ENCODE results near the gene NQO2. TPM values are rescaled to one million over a fixed set of nuclear protein-coding genes. Genes with fewer than 3 reads are reported as not detected.

The NQO2 gene
- polyA plus RNA-seq, 1 donor from 2014 or later: 33.2 TPM

DNA sequence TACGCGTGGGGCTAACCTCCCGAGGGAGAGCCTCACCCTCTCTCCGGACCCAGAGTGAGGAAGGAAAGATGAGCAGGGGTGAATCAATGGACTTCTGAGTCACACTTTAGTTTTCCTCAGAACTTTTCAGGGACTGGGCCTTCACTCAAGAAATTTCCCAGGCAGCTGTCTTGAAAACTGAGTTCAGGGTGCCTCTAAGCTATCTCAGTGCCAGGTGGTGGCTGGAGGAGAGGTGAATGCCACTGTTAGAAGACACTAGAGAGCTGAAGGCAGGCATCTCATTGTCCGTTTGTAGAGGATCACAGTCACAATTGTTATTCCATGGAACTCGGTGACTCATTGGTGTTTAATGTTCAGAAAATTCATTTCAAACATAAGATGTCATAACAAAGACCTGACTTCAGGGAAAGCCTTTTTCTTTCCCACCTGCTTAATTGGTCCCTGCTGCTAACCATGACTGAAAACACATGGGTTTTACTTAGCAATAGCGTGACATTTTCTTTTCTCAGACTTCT lies 23.1 kb upstream of the NQO2 start:
- Histone ChIP-seq H2AFZ (ENCODE audit: low read depth, low read length) (no peak overlapping the region), H3K9ac (ENCODE audit: low read length) (no peak overlapping the region), H3K4me3 (ENCODE audit: low read length) (no peak overlapping the region), H3K4me2 (ENCODE audit: low read length) (no peak overlapping the region), H3K27me3 (ENCODE audit: insufficient read depth, low read depth, low read length) (peaks cover 2% of the 10 kb centered on the region), H4K20me1 (ENCODE audit: insufficient read depth) (no peaks in the 10 kb centered on the region), H3K79me2 (replicated peaks; ENCODE audit: insufficient read depth, low read length) (no peaks in the 10 kb centered on the region), H3K9me2 (ENCODE audit: insufficient read depth, low read length) (no peaks in the 10 kb centered on the region), H3K27ac (ENCODE audit: low read length) (no peak overlapping the region), H3K36me3 (ENCODE audit: insufficient read depth, low read length) (no peaks in the 10 kb centered on the region), H3K9me3 (ENCODE audit: low read length) (no peaks in the 10 kb centered on the region), H3F3A (ENCODE audit: insufficient read depth, low read length, poor library complexity, severe bottlenecking) (no peaks in the 10 kb centered on the region)
- TF ChIP-seq MXI1 (conservative IDR thresholded peaks at IDR 0.05; ENCODE audit: poor library complexity, severe bottlenecking) (no peak), REST (IDR thresholded peaks at IDR 0.05; ENCODE audit: borderline replicate concordance) (no peak), RAD21 (conservative IDR thresholded peaks at IDR 0.05) (no peak), EP300 (conservative IDR thresholded peaks at IDR 0.05; ENCODE audit: poor library complexity, severe bottlenecking) (no peak), SMC3 (conservative IDR thresholded peaks at IDR 0.05; ENCODE audit: poor library complexity) (no peak), TAF1 (IDR thresholded peaks at IDR 0.05; ENCODE audit: low read depth) (no peak), CTCF (IDR thresholded peaks at IDR 0.05; ENCODE audit: poor library complexity, severe bottlenecking) (no peak), POLR2AphosphoS5 (IDR thresholded peaks at IDR 0.05) (no peak), EZH2 (IDR thresholded peaks at IDR 0.05; ENCODE audit: borderline replicate concordance, insufficient read depth, low read length, poor library complexity, severe bottlenecking) (no peak)

- Histone ChIP-seq H2AFZ (ENCODE audit: low read depth, low read length) (no peak overlapping the region), H4K20me1 (ENCODE audit: insufficient read depth) (no peaks in the 10 kb centered on the region), H3K36me3 (ENCODE audit: insufficient read depth, low read length) (no peaks in the 10 kb centered on the region), H3K27me3 (ENCODE audit: insufficient read depth, low read depth, low read length) (no peaks in the 10 kb centered on the region), H3K27ac (ENCODE audit: low read length) (no peak overlapping the region), H3K9me2 (ENCODE audit: insufficient read depth, low read length) (no peaks in the 10 kb centered on the region), H3K79me2 (replicated peaks; ENCODE audit: insufficient read depth, low read length) (no peaks in the 10 kb centered on the region), H3K4me3 (ENCODE audit: low read length) (no peak overlapping the region), H3K9ac (ENCODE audit: low read length) (no peak overlapping the region), H3F3A (ENCODE audit: insufficient read depth, low read length, poor library complexity, severe bottlenecking) (no peaks in the 10 kb centered on the region), H3K4me2 (ENCODE audit: low read length) (no peak overlapping the region), H3K9me3 (ENCODE audit: low read length) (no peaks in the 10 kb centered on the region)
- no peak for TF ChIP-seq EP300 (conservative IDR thresholded peaks at IDR 0.05; ENCODE audit: poor library complexity, severe bottlenecking)
- no peak for TF ChIP-seq MXI1 (conservative IDR thresholded peaks at IDR 0.05; ENCODE audit: poor library complexity, severe bottlenecking)
- no peak for TF ChIP-seq REST (IDR thresholded peaks at IDR 0.05; ENCODE audit: borderline replicate concordance)
- TF ChIP-seq EZH2 (IDR thresholded peaks at IDR 0.05; ENCODE audit: borderline replicate concordance, insufficient read depth, low read length, poor library complexity, severe bottlenecking): no peak
- no peak for TF ChIP-seq CTCF (IDR thresholded peaks at IDR 0.05; ENCODE audit: poor library complexity, severe bottlenecking)
- TF ChIP-seq TAF1 (IDR thresholded peaks at IDR 0.05; ENCODE audit: low read depth): no peak
- TF ChIP-seq SMC3 (conservative IDR thresholded peaks at IDR 0.05; ENCODE audit: poor library complexity): no peak
- TF ChIP-seq POLR2AphosphoS5 (IDR thresholded peaks at IDR 0.05): no peak
- TF ChIP-seq RAD21 (conservative IDR thresholded peaks at IDR 0.05): no peak
These were observed 22.4 kb upstream of the NQO2 start for GRCh38 chr6:2977290-2977689.

All from neural cell (in vitro differentiated cells).